Fibroblast of villous mesenchyme (primary cell): ENCODE data around the gene HSF5. TPM values are rescaled to one million over a fixed set of nuclear protein-coding genes. Genes with fewer than 3 reads are reported as not detected.

ENCODE experiments used
- DNase-seq: peaks from one replicate; pipeline ENCODE4 v3.0.0-alpha.2; 2010; ENCODE audit warnings: low read depth
- H3K4me3 ChIP-seq: 2 replicates; pipeline ENCODE4 v1.5.1; 2011; ENCODE audit warnings: low read depth, mild to moderate bottlenecking, low read length
- CTCF ChIP-seq: IDR thresholded peaks from 2 replicates; pipeline ENCODE4 v1.5.1; 2012; ENCODE audit warnings: low read depth, mild to moderate bottlenecking, low read length; ENCODE audit not compliant: insufficient read depth
- total RNA-seq: library from RNA; depleted of rRNA; stranded (reverse); fragments of >200 nt; gene quantifications from 2 replicates; pipeline ENCODE4 v1.2.3, GENCODE V29; 2012

HSF5 gene
- total RNA-seq, 1 donor: under 0.01 TPM

GRCh38 chr17:58436245-58436644, 52.0 kb downstream of the HSF5 start:
- no peak for TF ChIP-seq CTCF
- no peak overlapping the region for H3K4me3 ChIP-seq
- no peak for DNase-seq

GRCh38 chr17:58432806-58433573, 55.2 kb downstream of the HSF5 start:
- no peak for TF ChIP-seq CTCF
- DNase-seq: no peak
- no peak overlapping the region for H3K4me3 ChIP-seq

- no peak for TF ChIP-seq CTCF
- H3K4me3 ChIP-seq: no peak overlapping the region
- no peak for DNase-seq
These were observed 60.4 kb downstream of the HSF5 start for GRCh38 chr17:58427807-58428206.

- H3K4me3 ChIP-seq: no peak overlapping the region
- DNase-seq: no peak
- TF ChIP-seq CTCF: no peak
These were observed 66.5 kb downstream of the HSF5 start for GRCh38 chr17:58421711-58422110.

- DNase-seq: no peak
- H3K4me3 ChIP-seq: no peak overlapping the region
- no peak for TF ChIP-seq CTCF
These were observed 67.4 kb downstream of the HSF5 start for GRCh38 chr17:58420827-58421226.

- peak; percentile 96 for TF ChIP-seq CTCF
- peak within 1 kb of the TSS; percentile 39 for H3K4me3 ChIP-seq
These were observed 70.7 kb downstream of the HSF5 start, which contains the start of gene RNF43 for GRCh38 chr17:58417300-58418092. TSS of gene RNF43 (minus strand) at chr17:58417534. CDS start at chr17:58415577, 1,957 bp downstream.

More at GRCh38 chr17:58417300-58418092, 70.7 kb downstream of the HSF5 start, which contains the start of gene RNF43:
- DNase-seq: peak; percentile 79
